Measurements from ENCODE around the gene HS1BP3. TPM values are rescaled to one million over a fixed set of nuclear protein-coding genes. Genes with fewer than 3 reads are reported as not detected.

HS1BP3 gene
- total and polyA plus RNA-seq, 7 experiments from 2014 or later = 12.0 to 19.0 (median 17.3) TPM

DNA sequence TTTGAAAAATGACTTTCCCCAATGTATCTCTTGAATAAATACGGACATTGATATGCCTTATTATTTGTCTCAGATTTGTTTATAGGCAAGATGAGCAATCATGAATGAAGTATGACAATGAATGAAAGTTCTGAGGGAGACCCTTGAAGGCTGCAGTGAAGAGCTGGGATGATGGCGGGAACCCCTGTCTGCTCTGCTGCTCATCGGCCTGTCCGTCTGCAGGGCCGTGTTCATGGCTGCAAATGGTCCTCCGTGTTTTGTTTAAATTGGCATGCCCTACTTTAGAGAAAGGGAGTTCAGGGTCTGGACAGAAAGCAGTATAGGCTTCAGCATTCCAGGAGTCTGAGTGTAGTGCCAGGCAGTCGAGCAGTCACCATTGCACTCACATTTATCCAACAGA is 1.2 kb upstream of the HS1BP3 start:
- ChIA-PET POLR2A (interaction anchor here (1.1 to 3.1 kb wide), 4 partner anchors 171 to 300 kb away, joined by 3 to 41 read pairs (median 14); partner anchors contain the start of genes LDAH and RHOB), CTCF (interaction anchor here (1.2 to 4.3 kb wide), 5 partner anchors 9 to 241 kb away, joined by 3 to 37 read pairs (median 5); no protein-coding TSS in a partner anchor)
- no peak for ATAC-seq
- Mint-ChIP-seq H3K4me1 (peaks cover 22 to 42% (median 39%) of the 10 kb centered on the region in 7 donors), H3K27me3 (peaks cover 0 to 16% (median 0%) of the 10 kb centered on the region in 5 donors), H3K36me3 (peaks cover 0 to 2% (median 0%) of the 10 kb centered on the region in 5 donors), H3K9me3 (peaks cover 0 to 3% (median 0%) of the 10 kb centered on the region in 11 donors), H3K27ac (peak overlapping the region; percentile 87 to 99 (median 96)), H3K4me3 (peak overlapping the region in 9 of 10 donors; percentile 18 to 91 (median 88))
- no peaks in the 10 kb centered on the region for H3K36me3 ChIP-seq (ENCODE audit: control insufficient read depth in 2 of 3, insufficient read depth in 3 of 3, low read length in 3 of 3)
- no peak for DNase-seq
- intact Hi-C loops (cut with micrococcal nuclease) = loop anchor here (5.0 to 10.0 kb wide), 3 partner anchors 407 to 1305 kb away; no protein-coding TSS in a partner anchor
- H3K27me3 ChIP-seq (ENCODE audit: control insufficient read depth in 2 of 2, insufficient read depth in 2 of 2, low read length in 2 of 2) = no peaks in the 10 kb centered on the region
- no peaks in the 10 kb centered on the region for H3K9me3 ChIP-seq (ENCODE audit: control insufficient read depth in 2 of 3, low read length in 3 of 3)
- H3K4me3 ChIP-seq (ENCODE audit: low read length) = no peak overlapping the region
- H3K27ac ChIP-seq (ENCODE audit: low read depth, low read length) = no peak overlapping the region
- H3K4me1 ChIP-seq (ENCODE audit: control insufficient read depth in 2 of 2, insufficient read depth in 2 of 2, low read length in 2 of 2) = peaks cover 16 to 20% of the 10 kb centered on the region in 2 donors

- H3K36me3 Mint-ChIP-seq = peaks cover 0 to 2% (median 0%) of the 10 kb centered on the region in 5 donors
- intact Hi-C loops (cut with micrococcal nuclease) = loop anchor here (1.0 to 10.0 kb wide), 16 partner anchors 15 to 1304 kb away; partner anchors contain the start of genes LDAH (in 2 of the 2), RHOB (in 2 of the 2), GDF7 (in 1 of the 2) and LAPTM4A (in 1 of the 2)
- ATAC-seq (no peak), DNase-seq (no peak)
- peaks cover 0 to 3% (median 0%) of the 10 kb centered on the region in 11 donors for H3K9me3 Mint-ChIP-seq
- Histone ChIP-seq H3K27me3 (ENCODE audit: control insufficient read depth in 2 of 2, insufficient read depth in 2 of 2, low read length in 2 of 2) (no peaks in the 10 kb centered on the region), H3K9me3 (ENCODE audit: control insufficient read depth in 2 of 3, low read length in 3 of 3) (no peaks in the 10 kb centered on the region), H3K4me1 (ENCODE audit: control insufficient read depth in 2 of 2, insufficient read depth in 2 of 2, low read length in 2 of 2) (peaks cover 16 to 20% of the 10 kb centered on the region in 2 donors), H3K36me3 (ENCODE audit: control insufficient read depth in 2 of 3, insufficient read depth in 3 of 3, low read length in 3 of 3) (peaks cover 0 to 3% (median 0%) of the 10 kb centered on the region in 3 experiments), H3K4me3 (ENCODE audit: low read length) (peak overlapping the region; percentile 80), H3K27ac (ENCODE audit: low read depth, low read length) (peak overlapping the region; percentile 86)
- peaks cover 0 to 14% (median 0%) of the 10 kb centered on the region in 5 donors for H3K27me3 Mint-ChIP-seq
- CTCF ChIA-PET = interaction anchor here (0.6 to 4.3 kb wide), 14 partner anchors 9 to 308 kb away, joined by 3 to 37 read pairs (median 4); partner anchors contain the start of gene RHOB
- H3K27ac Mint-ChIP-seq = peak overlapping the region; percentile 87 to 99 (median 96)
- H3K4me3 Mint-ChIP-seq = peak overlapping the region; percentile 18 to 91 (median 88)
- POLR2A ChIA-PET = interaction anchor here (0.8 to 3.1 kb wide), 7 partner anchors 74 to 751 kb away, joined by 3 to 41 read pairs (median 5); partner anchors contain the start of genes LDAH and RHOB
- H3K4me1 Mint-ChIP-seq = peaks cover 22 to 42% (median 39%) of the 10 kb centered on the region in 7 donors
These were observed 817 bp upstream of the HS1BP3 start for GRCh38 chr2:20651731-20652099.

DNA sequence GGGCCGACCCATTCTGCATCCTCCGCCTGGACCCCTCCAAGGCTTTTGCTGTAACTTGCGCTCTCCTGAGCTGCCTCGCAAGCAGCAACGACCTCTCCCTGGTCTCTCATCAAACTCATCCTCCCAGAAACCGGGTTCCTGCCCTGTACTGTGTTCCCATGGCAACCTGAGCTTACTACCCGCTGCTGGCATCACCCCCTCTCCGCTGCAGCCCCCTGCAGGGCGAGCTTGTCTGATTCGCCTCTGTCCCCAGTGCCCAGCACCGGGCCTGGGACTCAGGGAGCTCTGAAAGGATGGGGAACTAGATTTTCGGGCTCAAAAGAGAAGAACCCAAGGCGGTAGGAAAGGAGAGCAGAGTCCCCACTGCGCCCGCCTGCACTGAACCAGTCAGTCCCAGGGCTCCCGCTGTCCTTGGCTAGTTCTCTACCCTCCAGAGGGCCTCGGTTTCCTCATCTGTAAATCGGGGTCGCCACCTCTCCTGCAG is 463 bp downstream of the HS1BP3 start:
- Histone ChIP-seq H3K36me3 (ENCODE audit: control insufficient read depth in 2 of 3, insufficient read depth in 3 of 3, low read length in 3 of 3) (peaks cover 0 to 5% (median 0%) of the 10 kb centered on the region in 3 experiments), H3K9me3 (ENCODE audit: control insufficient read depth in 2 of 3, low read length in 3 of 3) (no peaks in the 10 kb centered on the region), H3K4me1 (ENCODE audit: control insufficient read depth in 2 of 2, insufficient read depth in 2 of 2, low read length in 2 of 2) (peaks cover 16 to 20% of the 10 kb centered on the region in 2 donors), H3K27me3 (ENCODE audit: control insufficient read depth in 2 of 2, insufficient read depth in 2 of 2, low read length in 2 of 2) (no peaks in the 10 kb centered on the region), H3K27ac (ENCODE audit: low read depth, low read length) (peak overlapping the region; percentile 86), H3K4me3 (ENCODE audit: low read length) (peak overlapping the region; percentile 80)
- DNase-seq = peak in 7 of 9 donors; percentile 21 to 51 (median 42)
- ChIA-PET CTCF (interaction anchor here (1.0 to 4.3 kb wide), 10 partner anchors 11 to 301 kb away, joined by 3 to 37 read pairs (median 6); partner anchors contain the start of gene RHOB), POLR2A (interaction anchor here (0.7 to 3.1 kb wide), 8 partner anchors 8 to 1290 kb away, joined by 3 to 41 read pairs (median 6); partner anchors contain the start of genes LDAH and RHOB)
- Mint-ChIP-seq H3K9me3 (peaks cover 0 to 3% (median 0%) of the 10 kb centered on the region in 11 donors), H3K36me3 (peaks cover 0 to 2% (median 0%) of the 10 kb centered on the region in 5 donors), H3K27me3 (peaks cover 0 to 9% (median 0%) of the 10 kb centered on the region in 5 donors), H3K4me1 (peaks cover 22 to 42% (median 39%) of the 10 kb centered on the region in 7 donors), H3K27ac (peak overlapping the region; percentile 57 to 98 (median 90)), H3K4me3 (peak overlapping the region; percentile 86 to 95 (median 89))
- ATAC-seq = peak; percentile 7
- intact Hi-C loops (cut with micrococcal nuclease) = loop anchor here (1.0 to 10.0 kb wide), 9 partner anchors 16 to 1303 kb away; partner anchors contain the start of genes GDF7 (in 1 of the 2) and TTC32 (in 1 of the 2)

DNA sequence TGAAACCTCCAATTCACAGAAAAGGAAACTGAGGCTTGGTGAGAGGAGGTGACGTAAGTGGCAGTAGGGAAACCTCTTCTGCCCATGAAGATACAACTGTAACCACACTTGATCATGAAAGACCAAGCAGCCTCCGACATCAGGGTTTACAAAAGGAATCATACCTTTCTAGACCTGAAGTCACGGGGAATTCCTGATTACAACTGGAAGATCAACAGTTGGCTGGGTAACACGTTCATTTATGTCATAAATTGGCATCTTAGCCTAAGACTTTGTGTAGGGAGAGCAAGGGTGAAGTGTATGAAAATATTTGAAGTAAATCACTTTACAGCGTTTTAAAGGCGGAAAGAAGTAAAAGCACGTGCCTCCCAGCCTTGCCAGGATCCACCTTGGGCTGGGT is 922 bp downstream of the HS1BP3 start:
- Histone ChIP-seq H3K9me3 (ENCODE audit: control insufficient read depth in 2 of 3, low read length in 3 of 3) (no peaks in the 10 kb centered on the region), H3K4me1 (ENCODE audit: control insufficient read depth in 2 of 2, insufficient read depth in 2 of 2, low read length in 2 of 2) (peaks cover 16 to 20% of the 10 kb centered on the region in 2 donors), H3K27ac (ENCODE audit: low read depth, low read length) (peak overlapping the region; percentile 86), H3K4me3 (ENCODE audit: low read length) (peak overlapping the region; percentile 80), H3K36me3 (ENCODE audit: control insufficient read depth in 2 of 3, insufficient read depth in 3 of 3, low read length in 3 of 3) (peaks cover 0 to 5% (median 0%) of the 10 kb centered on the region in 3 experiments), H3K27me3 (ENCODE audit: control insufficient read depth in 2 of 2, insufficient read depth in 2 of 2, low read length in 2 of 2) (no peaks in the 10 kb centered on the region)
- Mint-ChIP-seq H3K9me3 (peaks cover 0 to 3% (median 0%) of the 10 kb centered on the region in 11 donors), H3K27ac (peak overlapping the region in 8 of 9 donors; percentile 61 to 98 (median 91)), H3K27me3 (peaks cover 0 to 4% (median 0%) of the 10 kb centered on the region in 5 donors), H3K4me3 (peak overlapping the region; percentile 86 to 95 (median 89)), H3K36me3 (peaks cover 0 to 2% (median 0%) of the 10 kb centered on the region in 5 donors), H3K4me1 (peaks cover 22 to 42% (median 39%) of the 10 kb centered on the region in 7 donors)
- POLR2A ChIA-PET = interaction anchor here (0.7 to 3.1 kb wide), 3 partner anchors 173 to 239 kb away, joined by 3 to 41 read pairs (median 18); partner anchors contain the start of genes LDAH and RHOB
- ATAC-seq = no peak
- CTCF ChIA-PET = interaction anchor here (1.1 to 4.3 kb wide), 5 partner anchors 11 to 239 kb away, joined by 3 to 37 read pairs (median 9); no protein-coding TSS in a partner anchor
- no peak for DNase-seq
- intact Hi-C loops (cut with micrococcal nuclease) = loop anchor here (1.0 to 10.0 kb wide), 9 partner anchors 17 to 1303 kb away; partner anchors contain the start of genes GDF7 (in 1 of the 2) and TTC32 (in 1 of the 2)

GRCh38 chr2:20649576-20649975 is 1.3 kb downstream of the HS1BP3 start:
- intact Hi-C loops (cut with micrococcal nuclease) = no loop called here
- Histone ChIP-seq H3K4me3 (ENCODE audit: low read length) (no peak overlapping the region), H3K27ac (ENCODE audit: low read depth, low read length) (no peak overlapping the region), H3K4me1 (ENCODE audit: control insufficient read depth in 2 of 2, insufficient read depth in 2 of 2, low read length in 2 of 2) (peaks cover 16 to 20% of the 10 kb centered on the region in 2 donors), H3K9me3 (ENCODE audit: control insufficient read depth in 2 of 3, low read length in 3 of 3) (no peaks in the 10 kb centered on the region), H3K36me3 (ENCODE audit: control insufficient read depth in 2 of 3, insufficient read depth in 3 of 3, low read length in 3 of 3) (peaks cover 0 to 7% (median 0%) of the 10 kb centered on the region in 3 experiments), H3K27me3 (ENCODE audit: control insufficient read depth in 2 of 2, insufficient read depth in 2 of 2, low read length in 2 of 2) (no peaks in the 10 kb centered on the region)
- H3K4me1 Mint-ChIP-seq = peaks cover 22 to 44% (median 39%) of the 10 kb centered on the region in 7 donors
- peak overlapping the region in 8 of 9 donors; percentile 7 to 98 (median 90) for H3K27ac Mint-ChIP-seq
- H3K36me3 Mint-ChIP-seq = peaks cover 0 to 6% (median 0%) of the 10 kb centered on the region in 5 donors
- no peak for DNase-seq
- peaks cover 0 to 2% (median 0%) of the 10 kb centered on the region in 5 donors for H3K27me3 Mint-ChIP-seq
- ATAC-seq = no peak
- H3K4me3 Mint-ChIP-seq = peak overlapping the region; percentile 86 to 95 (median 89)
- CTCF ChIA-PET = interaction anchor here (4.3 kb wide), 1 partner anchor 12 kb away, joined by 37 read pairs; no protein-coding TSS in a partner anchor
- POLR2A ChIA-PET = interaction anchor here (1.6 to 2.5 kb wide), 2 partner anchors 174 to 203 kb away, joined by 10 to 18 read pairs; partner anchors contain the start of genes LDAH and RHOB
- H3K9me3 Mint-ChIP-seq = peaks cover 0 to 3% (median 0%) of the 10 kb centered on the region in 11 donors

DNA sequence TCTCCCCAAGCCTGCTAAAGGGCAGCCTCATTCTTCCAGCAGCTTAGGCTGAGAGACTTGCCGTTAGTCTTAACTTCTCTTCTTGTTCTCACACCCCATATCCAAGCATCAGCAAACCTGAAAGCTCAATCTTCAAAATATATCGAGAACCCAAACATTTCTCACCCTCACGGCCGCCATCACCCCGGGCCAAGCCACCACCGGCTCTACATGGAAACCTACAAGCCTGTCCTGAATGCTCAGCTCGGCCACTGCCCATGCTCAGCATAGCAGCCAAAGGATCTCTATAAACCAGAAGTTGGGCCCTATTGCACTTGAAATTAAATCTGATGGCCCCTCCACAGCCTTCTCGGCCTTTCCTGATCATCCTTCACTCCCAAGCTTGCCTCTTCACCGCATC is 2.1 kb downstream of the HS1BP3 start:
- POLR2A ChIA-PET = interaction anchor here (1.6 kb wide), 2 partner anchors 174 to 202 kb away, joined by 3 to 10 read pairs; partner anchors contain the start of genes LDAH and RHOB
- intact Hi-C loops (cut with micrococcal nuclease) = no loop called here

More for the DNA sequence above, 2.1 kb downstream of the HS1BP3 start:
- Mint-ChIP-seq H3K4me1 (peaks cover 22 to 44% (median 39%) of the 10 kb centered on the region in 7 donors), H3K27me3 (no peaks in the 10 kb centered on the region), H3K27ac (peak overlapping the region in 6 of 9 donors; percentile 54 to 98 (median 70)), H3K36me3 (peaks cover 0 to 12% (median 2%) of the 10 kb centered on the region in 5 donors), H3K4me3 (peak overlapping the region in 7 of 10 donors; percentile 1 to 90 (median 86)), H3K9me3 (peaks cover 0 to 3% (median 0%) of the 10 kb centered on the region in 11 donors)
- Histone ChIP-seq H3K36me3 (ENCODE audit: control insufficient read depth in 2 of 3, insufficient read depth in 3 of 3, low read length in 3 of 3) (peaks cover 0 to 15% (median 0%) of the 10 kb centered on the region in 3 experiments), H3K4me3 (ENCODE audit: low read length) (no peak overlapping the region), H3K27ac (ENCODE audit: low read depth, low read length) (no peak overlapping the region), H3K9me3 (ENCODE audit: control insufficient read depth in 2 of 3, low read length in 3 of 3) (no peaks in the 10 kb centered on the region), H3K4me1 (ENCODE audit: control insufficient read depth in 2 of 2, insufficient read depth in 2 of 2, low read length in 2 of 2) (peaks cover 16 to 20% of the 10 kb centered on the region in 2 donors), H3K27me3 (ENCODE audit: control insufficient read depth in 2 of 2, insufficient read depth in 2 of 2, low read length in 2 of 2) (no peaks in the 10 kb centered on the region)
- ATAC-seq = no peak
- no peak for DNase-seq
- CTCF ChIA-PET = interaction anchor here (0.7 to 4.3 kb wide), 2 partner anchors 13 to 302 kb away, joined by 3 to 37 read pairs; no protein-coding TSS in a partner anchor
